Gastrocnemius medialis (tissue), 4 donors: ENCODE data around the gene VSTM2B.
"Not testable (repeated sequence)": the region's sequence is repeated elsewhere in the genome, so short reads cannot be mapped to it uniquely, and the experiment has no call there.

Source experiments
- POLR2A ChIP-seq, 2 donors: fragments of 450-650 bp; IDR thresholded peaks; one replicate each; pipeline ENCODE4 v1.6.1; 2017; ENCODE audit warnings: antibody characterized with exemption in 2 of 2, mild to moderate bottlenecking in 2 of 2, moderate library complexity in 2 of 2
- TF ChIP-seq, protein P1 (sequence below), 5 experiments: fragments of 450-650 bp in 3 of 5; fragments of 200-600 bp in 2 of 5; sonication (generic) in 2 of 5; IDR thresholded peaks in 4 of 5; conservative IDR thresholded peaks in 1 of 5; 1 replicate in 4 of 5; 2 replicates in 1 of 5; pipeline ENCODE4 v1.5.1; 2016 to 2019; ENCODE audit warnings: antibody characterized with exemption in 5 of 5, mild to moderate bottlenecking in 3 of 5, moderate library complexity in 3 of 5

- TF ChIP-seq, protein P1, sequence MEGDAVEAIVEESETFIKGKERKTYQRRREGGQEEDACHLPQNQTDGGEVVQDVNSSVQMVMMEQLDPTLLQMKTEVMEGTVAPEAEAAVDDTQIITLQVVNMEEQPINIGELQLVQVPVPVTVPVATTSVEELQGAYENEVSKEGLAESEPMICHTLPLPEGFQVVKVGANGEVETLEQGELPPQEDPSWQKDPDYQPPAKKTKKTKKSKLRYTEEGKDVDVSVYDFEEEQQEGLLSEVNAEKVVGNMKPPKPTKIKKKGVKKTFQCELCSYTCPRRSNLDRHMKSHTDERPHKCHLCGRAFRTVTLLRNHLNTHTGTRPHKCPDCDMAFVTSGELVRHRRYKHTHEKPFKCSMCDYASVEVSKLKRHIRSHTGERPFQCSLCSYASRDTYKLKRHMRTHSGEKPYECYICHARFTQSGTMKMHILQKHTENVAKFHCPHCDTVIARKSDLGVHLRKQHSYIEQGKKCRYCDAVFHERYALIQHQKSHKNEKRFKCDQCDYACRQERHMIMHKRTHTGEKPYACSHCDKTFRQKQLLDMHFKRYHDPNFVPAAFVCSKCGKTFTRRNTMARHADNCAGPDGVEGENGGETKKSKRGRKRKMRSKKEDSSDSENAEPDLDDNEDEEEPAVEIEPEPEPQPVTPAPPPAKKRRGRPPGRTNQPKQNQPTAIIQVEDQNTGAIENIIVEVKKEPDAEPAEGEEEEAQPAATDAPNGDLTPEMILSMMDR (IDR thresholded peaks at IDR 0.05 in 4 of 5, conservative IDR thresholded peaks at IDR 0.05 in 1 of 5), result not testable (repeated sequence)
- not testable (repeated sequence) for TF ChIP-seq POLR2A (IDR thresholded peaks at IDR 0.05)
Measured at GRCh38 chr19:29559110-29559509, 33.3 kb downstream of the VSTM2B start.
